Endothelial cell of umbilical vein (primary cell): Measurements from ENCODE around the gene ITIH3. TPM values are rescaled to one million over a fixed set of nuclear protein-coding genes. Genes with fewer than 3 reads are reported as not detected.

ENCODE experiments used
- BruUV-seq: library from RNA; stranded (reverse); fragments of 400-500 nt; replicated peaks from 2 replicates; lab custom pipeline; 2021; lab: Mats Ljungman, UMichigan
- CTCF ChIA-PET: fragments of 300-600, 350-600 bp; sonication (Branson Sonifier 250); formaldehyde crosslinking; loops from one replicate; lab custom pipeline; 2021; ENCODE audit warnings: antibody characterized with exemption, inconsistent platforms; lab: Charles Lee
- POLR2A ChIA-PET: fragments of 300-600, 350-600 bp; sonication (Branson Sonifier 250); formaldehyde crosslinking; loops from one replicate; lab custom pipeline; 2021; ENCODE audit warnings: antibody characterized with exemption, inconsistent platforms; lab: Charles Lee
- DNase-seq: peaks from one replicate; pipeline ENCODE4 v3.0.0-alpha.2; 2011; ENCODE audit warnings: low read depth, low spot score
- FAIRE-seq: peaks from 2 replicates; lab custom pipeline; 2011; peaks lifted over from hg19 to GRCh38; lab: Jason Lieb, UNC
- H2AFZ ChIP-seq: 2 replicates; pipeline ENCODE4 v1.6.0; 2012; ENCODE audit warnings: low read depth, low read length, control low read depth, inconsistent platforms
- H3K27ac ChIP-seq: 2 replicates; pipeline ENCODE4 v1.5.1; 2011; ENCODE audit warnings: low read depth, mild to moderate bottlenecking, control low read depth, low read length, moderate library complexity; ENCODE audit not compliant: insufficient read depth
- H3K27me3 ChIP-seq, 2 experiments: 2 replicates each; pipeline versions ENCODE4 v1.6.0 to v1.6.1; 2011; ENCODE audit warnings: low read length in 2 of 2, mixed read lengths in 1 of 2; ENCODE audit not compliant: control insufficient read depth in 2 of 2, insufficient read depth in 2 of 2
- H3K36me3 ChIP-seq, 2 experiments: 2 replicates in 1 of 2; 3 replicates in 1 of 2; pipeline ENCODE4 v1.5.1; 2011; ENCODE audit warnings: low read length in 2 of 2, mild to moderate bottlenecking in 1 of 2, moderate library complexity in 1 of 2; ENCODE audit not compliant: control insufficient read depth in 2 of 2, insufficient read depth in 2 of 2; ENCODE audit errors: extremely low read depth in 1 of 2
- H3K4me1 ChIP-seq: 3 replicates; pipeline ENCODE4 v1.5.1; 2011; ENCODE audit warnings: mild to moderate bottlenecking, low read length; ENCODE audit not compliant: control insufficient read depth, insufficient read depth; ENCODE audit errors: extremely low read depth
- H3K4me2 ChIP-seq: 2 replicates; pipeline ENCODE4 v1.6.1; 2011; ENCODE audit warnings: low read length, control low read depth, mixed read lengths; ENCODE audit not compliant: insufficient read depth
- H3K4me3 ChIP-seq, 3 experiments: fragments of 200-600 bp in 1 of 3; sonication (generic), shearing (Covaris generic) in 1 of 3; replicated peaks in 1 of 3; 2 replicates each; pipeline ENCODE4 v1.5.1; 2011 to 2016; ENCODE audit warnings: control low read depth in 3 of 3, low read length in 3 of 3, mild to moderate bottlenecking in 2 of 3, inconsistent platforms in 1 of 3, low read depth in 1 of 3, moderate library complexity in 1 of 3; ENCODE audit not compliant: insufficient read depth in 1 of 3
- H3K79me2 ChIP-seq: 2 replicates; pipeline ENCODE4 v1.6.0; 2012; ENCODE audit warnings: low read length, inconsistent platforms; ENCODE audit not compliant: control insufficient read depth, insufficient read depth
- H3K9ac ChIP-seq: replicated peaks from 2 replicates; pipeline ENCODE3; 2011; ENCODE audit warnings: low read length, control low read depth; ENCODE audit not compliant: insufficient read depth; ENCODE audit errors: extremely low read depth
- H3K9me1 ChIP-seq: replicated peaks from 3 replicates; pipeline ENCODE4 v1.6.0; 2011; ENCODE audit warnings: mild to moderate bottlenecking, low read length; ENCODE audit not compliant: control insufficient read depth, insufficient read depth; ENCODE audit errors: extremely low read depth
- H3K9me3 ChIP-seq: replicated peaks from 2 replicates; pipeline ENCODE4 v1.5.1; 2012; ENCODE audit warnings: low read length, inconsistent platforms; ENCODE audit not compliant: control insufficient read depth, insufficient read depth
- H4K20me1 ChIP-seq: replicated peaks from 2 replicates; pipeline ENCODE3; 2011; ENCODE audit warnings: mild to moderate bottlenecking, low read length; ENCODE audit not compliant: control insufficient read depth, insufficient read depth; ENCODE audit errors: extremely low read depth
- EZH2 ChIP-seq: IDR thresholded peaks from 2 replicates; pipeline ENCODE4 v1.6.1; 2012; ENCODE audit warnings: borderline replicate concordance, low read depth, mild to moderate bottlenecking, moderate library complexity, low read length, inconsistent platforms; ENCODE audit not compliant: severe bottlenecking
- FOS ChIP-seq: IDR thresholded peaks from 2 replicates; pipeline ENCODE4 v1.6.1; 2011; ENCODE audit warnings: mild to moderate bottlenecking, low read length, moderate library complexity, borderline replicate concordance; ENCODE audit not compliant: insufficient read depth
- GATA2 ChIP-seq: IDR thresholded peaks from 2 replicates; pipeline ENCODE4 v1.7.0; 2011; ENCODE audit warnings: low read depth, mild to moderate bottlenecking, moderate library complexity, mixed read lengths, low read length; ENCODE audit not compliant: insufficient read length, insufficient read depth
- JUN ChIP-seq: IDR thresholded peaks from 2 replicates; pipeline ENCODE4 v1.6.1; 2011; ENCODE audit warnings: borderline replicate concordance, low read depth; ENCODE audit not compliant: insufficient read length, insufficient read depth
- MYC ChIP-seq: IDR thresholded peaks from one replicate; pipeline ENCODE4 v1.6.1; 2011; ENCODE audit warnings: mild to moderate bottlenecking, low read depth, low read length
- POLR2A ChIP-seq: IDR thresholded peaks from 2 replicates; pipeline ENCODE4 v1.6.1; 2012; ENCODE audit warnings: low read depth, mild to moderate bottlenecking, control low read depth, low read length
- POLR2AphosphoS5 ChIP-seq: IDR thresholded peaks from 2 replicates; pipeline ENCODE4 v1.6.1; 2012; ENCODE audit warnings: low read depth, mild to moderate bottlenecking, control low read depth, low read length, moderate library complexity; ENCODE audit not compliant: insufficient read depth
- dilution Hi-C: fragments of 300-500 bp; cut with MboI; formaldehyde crosslinking; loops from one replicate; pipeline ENCODE4 v1.15.0; 2019; ENCODE audit warnings: low sequenced_read_pairs; ENCODE audit not compliant: extremely low pct_ligation_motif_present
- intact Hi-C: fragments of 100-400 bp; cut with micrococcal nuclease; formaldehyde crosslinking; loops from one replicate; pipeline ENCODE4 v1.10.0; 2022
- polyA plus RNA-seq, 4 experiments: library from polyadenylated mRNA; depleted of rRNA in 3 of 4; stranded (reverse) in 3 of 4; unstranded in 1 of 4; fragments of >200 nt; gene quantifications; 2 replicates each; pipeline versions ENCODE4 v1.2.1 to v1.2.3, GENCODE V29; 2011 to 2012; ENCODE audit warnings: missing spikeins in 1 of 4
- total RNA-seq: library from RNA; stranded (reverse); gene quantifications from 2 replicates; pipeline ENCODE4 v1.2.3, GENCODE V29; 2021
- TF ChIP-seq, protein P1 (sequence below): IDR thresholded peaks from 2 replicates; pipeline ENCODE4 v1.6.1; 2011; ENCODE audit not compliant: insufficient read depth, insufficient read length
- TF ChIP-seq, protein P2 (sequence below), 2 donors: IDR thresholded peaks; 1 replicate in 1 of 2; 2 replicates in 1 of 2; pipeline ENCODE4 v1.5.1; 2011; ENCODE audit warnings: low read length in 2 of 2, mild to moderate bottlenecking in 2 of 2, moderate library complexity in 2 of 2, control low read depth in 1 of 2, inconsistent platforms in 1 of 2, low read depth in 1 of 2; ENCODE audit not compliant: insufficient read depth in 1 of 2; ENCODE audit errors: extremely low read depth in 1 of 2

Gene ITIH3
- total and polyA plus RNA-seq, 2 donors (not counting 3 experiments of a cell fraction or from before 2014, with no cell fraction given) = not detected

DNA sequence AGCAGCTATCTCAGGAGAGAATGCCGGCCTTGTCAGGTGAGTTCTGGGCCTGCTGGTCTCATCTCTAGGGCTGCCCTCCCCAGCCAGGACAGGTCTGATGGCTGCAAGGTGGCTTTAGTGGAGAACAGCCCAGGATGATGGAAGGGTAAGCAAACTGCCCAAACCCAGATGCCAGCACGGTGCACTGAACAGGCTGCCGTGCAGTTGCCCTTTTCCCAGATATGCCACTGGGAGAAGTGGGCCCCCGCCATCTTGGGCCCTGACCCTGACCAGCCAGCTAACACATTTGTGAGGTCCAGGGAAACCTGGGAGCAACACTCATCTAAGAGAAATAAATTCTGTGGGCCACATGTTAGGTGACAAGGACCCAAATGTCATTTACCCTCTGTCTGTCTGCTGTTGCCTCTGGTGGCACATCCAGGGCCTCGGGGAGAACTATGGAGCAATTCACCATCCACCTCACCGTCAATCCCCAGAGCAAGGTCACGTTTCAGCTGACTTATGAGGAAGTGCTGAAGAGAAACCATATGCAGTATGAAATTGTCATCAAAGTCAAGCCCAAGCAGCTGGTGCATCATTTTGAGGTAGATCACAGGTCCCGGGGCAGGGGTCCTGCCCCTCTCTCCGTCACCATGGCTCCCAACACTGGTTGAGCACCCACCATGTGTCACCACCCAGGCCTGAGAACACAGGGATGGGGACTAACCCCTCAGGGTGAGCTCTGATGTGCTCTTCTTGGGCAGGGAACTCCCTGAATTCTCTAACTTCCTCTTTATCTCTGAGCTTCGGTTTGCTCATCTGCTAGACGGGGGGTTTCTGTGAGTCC, 15.4 kb upstream of the ITIH3 start:
- no TSS peak for BruUV-seq
- dilution Hi-C loops (no loop called here), intact Hi-C loops (no loop called here)
- Histone ChIP-seq H3K9me3 (no peaks in the 10 kb centered on the region), H3K4me3 (no peak overlapping the region), H3K9ac (no peak overlapping the region), H3K79me2 (no peaks in the 10 kb centered on the region), H3K9me1 (no peaks in the 10 kb centered on the region), H2AFZ (no peak overlapping the region), H3K4me2 (no peak overlapping the region), H3K36me3 (no peaks in the 10 kb centered on the region), H3K27me3 (peaks cover 0 to 13% of the 10 kb centered on the region in 2 experiments), H3K27ac (no peak overlapping the region), H4K20me1 (no peaks in the 10 kb centered on the region), H3K4me1 (no peaks in the 10 kb centered on the region)
- DNase-seq (no peak), FAIRE-seq (no peak)
- ChIA-PET CTCF (interaction anchor here (1.2 to 2.0 kb wide), 3 partner anchors 8 to 42 kb away, joined by 3 to 7 read pairs (median 4); partner anchors contain the start of gene NEK4), POLR2A (no interaction called here)
- TF ChIP-seq, protein P1, sequence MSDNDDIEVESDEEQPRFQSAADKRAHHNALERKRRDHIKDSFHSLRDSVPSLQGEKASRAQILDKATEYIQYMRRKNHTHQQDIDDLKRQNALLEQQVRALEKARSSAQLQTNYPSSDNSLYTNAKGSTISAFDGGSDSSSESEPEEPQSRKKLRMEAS = no peak
- TF ChIP-seq JUN (no peak), MYC (no peak), FOS (no peak), POLR2A (no peak), EZH2 (no peak), POLR2AphosphoS5 (no peak), GATA2 (no peak)
- TF ChIP-seq, protein P2, sequence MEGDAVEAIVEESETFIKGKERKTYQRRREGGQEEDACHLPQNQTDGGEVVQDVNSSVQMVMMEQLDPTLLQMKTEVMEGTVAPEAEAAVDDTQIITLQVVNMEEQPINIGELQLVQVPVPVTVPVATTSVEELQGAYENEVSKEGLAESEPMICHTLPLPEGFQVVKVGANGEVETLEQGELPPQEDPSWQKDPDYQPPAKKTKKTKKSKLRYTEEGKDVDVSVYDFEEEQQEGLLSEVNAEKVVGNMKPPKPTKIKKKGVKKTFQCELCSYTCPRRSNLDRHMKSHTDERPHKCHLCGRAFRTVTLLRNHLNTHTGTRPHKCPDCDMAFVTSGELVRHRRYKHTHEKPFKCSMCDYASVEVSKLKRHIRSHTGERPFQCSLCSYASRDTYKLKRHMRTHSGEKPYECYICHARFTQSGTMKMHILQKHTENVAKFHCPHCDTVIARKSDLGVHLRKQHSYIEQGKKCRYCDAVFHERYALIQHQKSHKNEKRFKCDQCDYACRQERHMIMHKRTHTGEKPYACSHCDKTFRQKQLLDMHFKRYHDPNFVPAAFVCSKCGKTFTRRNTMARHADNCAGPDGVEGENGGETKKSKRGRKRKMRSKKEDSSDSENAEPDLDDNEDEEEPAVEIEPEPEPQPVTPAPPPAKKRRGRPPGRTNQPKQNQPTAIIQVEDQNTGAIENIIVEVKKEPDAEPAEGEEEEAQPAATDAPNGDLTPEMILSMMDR (IDR thresholded peaks at IDR 0.05; ENCODE audit: extremely low read depth in 1 of 2, insufficient read depth in 1 of 2, low read depth in 1 of 2, low read length in 2 of 2) = no peak
